ENCODE results near the gene ZFX.
"Not testable (repeated sequence)": the region's sequence is repeated elsewhere in the genome, so short reads cannot be mapped to it uniquely, and the experiment has no call there.

Gene ZFX

GRCh38 chrX:24125028-24125612 lies 24.4 kb upstream of the ZFX start:
- no peak for TF ChIP-seq CTCF (conservative IDR thresholded peaks at IDR 0.05; ENCODE audit: control insufficient read depth, insufficient read depth, low read depth, low read length)
- no peak for DNase-seq (ENCODE audit: low read depth)
- no peak overlapping the region for H3K4me3 ChIP-seq (ENCODE audit: control insufficient read depth, low read depth, low read length)

GRCh38 chrX:24131476-24131875 lies 18.1 kb upstream of the ZFX start:
- TF ChIP-seq CTCF (conservative IDR thresholded peaks at IDR 0.05; ENCODE audit: control insufficient read depth, insufficient read depth, low read depth, low read length): no peak
- H3K4me3 ChIP-seq (ENCODE audit: control insufficient read depth, low read depth, low read length): no peak overlapping the region
- DNase-seq (ENCODE audit: low read depth): no peak

- TF ChIP-seq CTCF (conservative IDR thresholded peaks at IDR 0.05; ENCODE audit: control insufficient read depth, insufficient read depth, low read depth, low read length): no peak
- DNase-seq (ENCODE audit: low read depth): no peak
- H3K4me3 ChIP-seq (ENCODE audit: control insufficient read depth, low read depth, low read length): no peak overlapping the region
Measured at GRCh38 chrX:24133312-24133711, 16.2 kb upstream of the ZFX start.

GRCh38 chrX:24135768-24136167 lies 13.8 kb upstream of the ZFX start:
- not testable (repeated sequence) for H3K4me3 ChIP-seq (ENCODE audit: control insufficient read depth, low read depth, low read length); DNase-seq (ENCODE audit: low read depth)

- no peak for TF ChIP-seq CTCF (conservative IDR thresholded peaks at IDR 0.05; ENCODE audit: control insufficient read depth, insufficient read depth, low read depth, low read length)
- DNase-seq (ENCODE audit: low read depth): no peak
- no peak overlapping the region for H3K4me3 ChIP-seq (ENCODE audit: control insufficient read depth, low read depth, low read length)
Measured at GRCh38 chrX:24137192-24137591, 12.3 kb upstream of the ZFX start.

- DNase-seq (ENCODE audit: low read depth); H3K4me3 ChIP-seq (ENCODE audit: control insufficient read depth, low read depth, low read length): not testable (repeated sequence)
Measured at GRCh38 chrX:24143982-24144381, 5.5 kb upstream of the ZFX start.

GRCh38 chrX:24144528-24144927 lies 5.0 kb upstream of the ZFX start:
- no peak for TF ChIP-seq CTCF (conservative IDR thresholded peaks at IDR 0.05; ENCODE audit: control insufficient read depth, insufficient read depth, low read depth, low read length)
- no peak for DNase-seq (ENCODE audit: low read depth)
- no peak overlapping the region for H3K4me3 ChIP-seq (ENCODE audit: control insufficient read depth, low read depth, low read length)

All from fibroblast of mammary gland (primary cell).